Sigmoid colon (tissue), 4 donors: ENCODE data around the gene OLFM1.

Source experiments
- CTCF ChIP-seq, 4 experiments: fragments of 450-650 bp in 3 of 4; fragments of 200-600 bp in 1 of 4; IDR thresholded peaks; one replicate each; pipeline ENCODE4 v1.5.1; 2016 to 2019; ENCODE audit warnings: antibody characterized with exemption in 4 of 4, mild to moderate bottlenecking in 3 of 4, moderate library complexity in 2 of 4
- POLR2A ChIP-seq, 2 donors: fragments of 450-650 bp; IDR thresholded peaks; one replicate each; pipeline ENCODE4 v1.6.1; 2016; ENCODE audit warnings: antibody characterized with exemption in 2 of 2, mild to moderate bottlenecking in 2 of 2, moderate library complexity in 2 of 2
- POLR2AphosphoS5 ChIP-seq, 4 donors: sonication (generic); formaldehyde crosslinking; IDR thresholded peaks; one replicate each; pipeline ENCODE4 v1.6.1; 2017; ENCODE audit warnings: antibody characterized with exemption in 4 of 4

- TF ChIP-seq CTCF (IDR thresholded peaks at IDR 0.05) (no peak), POLR2AphosphoS5 (IDR thresholded peaks at IDR 0.05) (no peak), POLR2A (IDR thresholded peaks at IDR 0.05) (no peak)
Measured at GRCh38 chr9:135119496-135120064, 32.1 kb downstream of the OLFM1 start.
